Measurements from ENCODE around the gene EP400. TPM values are rescaled to one million over a fixed set of nuclear protein-coding genes. Genes with fewer than 3 reads are reported as not detected.

The EP400 gene
- total and polyA plus RNA-seq, 9 of the 15 experiments (the other 6 are each of a cell fraction or from before 2014, with no cell fraction given): 4.5 to 58.0 (median 7.0) TPM

- TF ChIP-seq SMC3 (conservative IDR thresholded peaks at IDR 0.05; ENCODE audit: insufficient read depth, low read depth, low read length): no peak
- peak; percentile 74 for TF ChIP-seq E2F1 (CRISPR knock-in tag; IDR thresholded peaks at IDR 0.05)
- TF ChIP-seq PREB (CRISPR knock-in tag; IDR thresholded peaks at IDR 0.05): no peak
- TF ChIP-seq MGA (IDR thresholded peaks at IDR 0.05): peak; percentile 71
- TF ChIP-seq ZNF12 (CRISPR knock-in tag; IDR thresholded peaks at IDR 0.05): peak; percentile 72; the same call in 1 of the 2 replicates
- peak; percentile 77 for TF ChIP-seq ZNF263 (CRISPR knock-in tag; IDR thresholded peaks at IDR 0.05; ENCODE audit: borderline replicate concordance)
- no peak for TF ChIP-seq NR2F6 (CRISPR knock-in tag; IDR thresholded peaks at IDR 0.05)
- peak; percentile 55 for TF ChIP-seq ZFX (CRISPR knock-in tag; IDR thresholded peaks at IDR 0.05)
- TF ChIP-seq RCOR1 (IDR thresholded peaks at IDR 0.05; ENCODE audit: borderline replicate concordance in 1 of 2, low read depth in 2 of 2, low read length in 2 of 2): 0 out of 4 replicates have a peak, but pooled peaks of 1 of the 2 experiments have one; percentile 21
- TF ChIP-seq NFIC (IDR thresholded peaks at IDR 0.05): no peak
- TF ChIP-seq SAFB (IDR thresholded peaks at IDR 0.05; ENCODE audit: borderline replicate concordance, low read depth, low read length): no peak
Observed at GRCh38 chr12:131929581-131930456, 19.9 kb upstream of the EP400 start (continued).
